ENCODE measurements around the gene RCAN2.

Gene RCAN2

DNA sequence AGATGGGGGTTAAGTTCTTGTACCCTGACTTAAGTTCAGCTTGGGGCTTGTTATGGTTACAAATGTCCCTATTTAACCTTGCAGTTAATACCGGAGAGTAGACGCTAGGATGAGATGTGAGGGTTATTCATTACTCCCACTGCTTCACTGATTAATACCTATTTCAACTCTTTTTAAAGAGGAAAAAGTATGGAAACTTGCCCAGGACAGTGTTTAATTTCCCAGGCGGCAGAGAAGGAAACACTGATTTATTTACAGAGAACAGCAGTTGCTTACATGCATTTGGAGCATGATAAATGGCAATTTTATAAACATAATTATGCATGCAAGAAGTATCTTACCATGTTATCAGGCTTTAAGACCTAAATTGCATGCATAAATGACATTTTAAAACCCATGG is 137.7 kb downstream of the RCAN2 start:
- no peak for ATAC-seq
- TF ChIP-seq BACH2 (CRISPR knock-in tag; IDR thresholded peaks at IDR 0.05; ENCODE audit: borderline replicate concordance) (no peak), TOX (CRISPR knock-in tag; IDR thresholded peaks at IDR 0.05; ENCODE audit: borderline replicate concordance) (no peak), OSR1 (CRISPR knock-in tag; IDR thresholded peaks at IDR 0.05) (no peak), PATZ1 (CRISPR knock-in tag; IDR thresholded peaks at IDR 0.05; ENCODE audit: borderline replicate concordance) (no peak), ARNTL (CRISPR knock-in tag; IDR thresholded peaks at IDR 0.05; ENCODE audit: borderline replicate concordance, low read depth) (no peak), ZNF70 (CRISPR knock-in tag; IDR thresholded peaks at IDR 0.05) (no peak), GLIS3 (CRISPR knock-in tag; IDR thresholded peaks at IDR 0.05) (no peak), ZNF8 (CRISPR knock-in tag; IDR thresholded peaks at IDR 0.05) (no peak), ZC3H10 (CRISPR knock-in tag; IDR thresholded peaks at IDR 0.05) (no peak), RARB (CRISPR knock-in tag; IDR thresholded peaks at IDR 0.05) (no peak), ZNF565 (CRISPR knock-in tag; conservative IDR thresholded peaks at IDR 0.05; ENCODE audit: low read depth) (no peak), ESRRG (CRISPR knock-in tag; IDR thresholded peaks at IDR 0.05) (no peak)
- TF ChIP-seq, protein P1, sequence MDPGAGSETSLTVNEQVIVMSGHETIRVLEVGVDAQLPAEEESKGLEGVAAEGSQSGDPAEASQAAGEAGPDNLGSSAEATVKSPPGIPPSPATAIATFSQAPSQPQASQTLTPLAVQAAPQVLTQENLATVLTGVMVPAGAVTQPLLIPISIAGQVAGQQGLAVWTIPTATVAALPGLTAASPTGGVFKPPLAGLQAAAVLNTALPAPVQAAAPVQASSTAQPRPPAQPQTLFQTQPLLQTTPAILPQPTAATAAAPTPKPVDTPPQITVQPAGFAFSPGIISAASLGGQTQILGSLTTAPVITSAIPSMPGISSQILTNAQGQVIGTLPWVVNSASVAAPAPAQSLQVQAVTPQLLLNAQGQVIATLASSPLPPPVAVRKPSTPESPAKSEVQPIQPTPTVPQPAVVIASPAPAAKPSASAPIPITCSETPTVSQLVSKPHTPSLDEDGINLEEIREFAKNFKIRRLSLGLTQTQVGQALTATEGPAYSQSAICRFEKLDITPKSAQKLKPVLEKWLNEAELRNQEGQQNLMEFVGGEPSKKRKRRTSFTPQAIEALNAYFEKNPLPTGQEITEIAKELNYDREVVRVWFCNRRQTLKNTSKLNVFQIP (CRISPR knock-in tag; IDR thresholded peaks at IDR 0.05; ENCODE audit: borderline replicate concordance, low read depth), result no peak

DNA sequence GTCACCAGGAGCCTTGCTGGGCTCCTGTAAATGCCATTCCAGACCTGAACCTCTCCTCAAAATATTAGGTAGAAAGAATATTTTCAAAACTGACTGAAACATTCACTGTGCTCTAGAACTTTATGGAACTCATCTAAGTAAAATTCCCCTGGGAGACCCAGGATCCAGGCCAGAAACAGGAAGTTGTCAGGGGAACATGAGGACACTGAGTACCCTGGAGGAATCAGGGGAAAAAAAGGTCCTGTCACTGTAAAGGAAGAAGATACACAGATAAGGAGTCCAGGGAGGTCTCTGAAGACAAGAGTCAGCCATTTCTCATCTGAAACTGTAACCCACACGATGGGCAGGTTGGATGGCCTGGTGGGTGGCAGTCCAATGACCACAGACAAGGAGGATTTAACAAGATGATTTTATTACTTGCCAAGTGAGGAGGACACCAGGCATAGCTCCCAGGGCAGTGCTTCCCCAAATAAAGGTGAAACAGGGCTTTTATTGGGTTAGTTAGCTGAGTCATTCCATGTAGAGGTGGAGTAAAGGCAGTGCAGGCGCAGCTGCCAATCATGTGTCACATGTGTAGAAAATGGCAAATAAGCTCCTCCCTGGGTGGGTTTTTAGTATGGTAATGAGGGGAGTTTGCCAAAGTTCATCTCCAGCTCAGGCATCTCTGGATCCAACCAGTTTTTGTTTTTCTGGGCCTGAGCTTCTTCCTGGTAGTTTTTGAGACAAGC is 138.5 kb downstream of the RCAN2 start:
- no peak for ATAC-seq
- TF ChIP-seq SNAI2 (CRISPR knock-in tag; IDR thresholded peaks at IDR 0.05) (no peak), ESRRG (CRISPR knock-in tag; IDR thresholded peaks at IDR 0.05) (no peak), ZNF8 (CRISPR knock-in tag; IDR thresholded peaks at IDR 0.05) (no peak)
- TF ChIP-seq, protein P2, sequence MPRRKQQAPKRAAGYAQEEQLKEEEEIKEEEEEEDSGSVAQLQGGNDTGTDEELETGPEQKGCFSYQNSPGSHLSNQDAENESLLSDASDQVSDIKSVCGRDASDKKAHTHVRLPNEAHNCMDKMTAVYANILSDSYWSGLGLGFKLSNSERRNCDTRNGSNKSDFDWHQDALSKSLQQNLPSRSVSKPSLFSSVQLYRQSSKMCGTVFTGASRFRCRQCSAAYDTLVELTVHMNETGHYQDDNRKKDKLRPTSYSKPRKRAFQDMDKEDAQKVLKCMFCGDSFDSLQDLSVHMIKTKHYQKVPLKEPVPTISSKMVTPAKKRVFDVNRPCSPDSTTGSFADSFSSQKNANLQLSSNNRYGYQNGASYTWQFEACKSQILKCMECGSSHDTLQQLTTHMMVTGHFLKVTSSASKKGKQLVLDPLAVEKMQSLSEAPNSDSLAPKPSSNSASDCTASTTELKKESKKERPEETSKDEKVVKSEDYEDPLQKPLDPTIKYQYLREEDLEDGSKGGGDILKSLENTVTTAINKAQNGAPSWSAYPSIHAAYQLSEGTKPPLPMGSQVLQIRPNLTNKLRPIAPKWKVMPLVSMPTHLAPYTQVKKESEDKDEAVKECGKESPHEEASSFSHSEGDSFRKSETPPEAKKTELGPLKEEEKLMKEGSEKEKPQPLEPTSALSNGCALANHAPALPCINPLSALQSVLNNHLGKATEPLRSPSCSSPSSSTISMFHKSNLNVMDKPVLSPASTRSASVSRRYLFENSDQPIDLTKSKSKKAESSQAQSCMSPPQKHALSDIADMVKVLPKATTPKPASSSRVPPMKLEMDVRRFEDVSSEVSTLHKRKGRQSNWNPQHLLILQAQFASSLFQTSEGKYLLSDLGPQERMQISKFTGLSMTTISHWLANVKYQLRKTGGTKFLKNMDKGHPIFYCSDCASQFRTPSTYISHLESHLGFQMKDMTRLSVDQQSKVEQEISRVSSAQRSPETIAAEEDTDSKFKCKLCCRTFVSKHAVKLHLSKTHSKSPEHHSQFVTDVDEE (CRISPR knock-in tag; IDR thresholded peaks at IDR 0.05), result no peak

- ATAC-seq, result no peak
- no peak for TF ChIP-seq ZNF70 (CRISPR knock-in tag; IDR thresholded peaks at IDR 0.05)
- TF ChIP-seq TOX (CRISPR knock-in tag; IDR thresholded peaks at IDR 0.05; ENCODE audit: borderline replicate concordance), result no peak
- no peak for TF ChIP-seq PPARA (CRISPR knock-in tag; IDR thresholded peaks at IDR 0.05; ENCODE audit: borderline replicate concordance)
- TF ChIP-seq, protein P2 (CRISPR knock-in tag; IDR thresholded peaks at IDR 0.05), result no peak
- no peak for TF ChIP-seq CSDC2 (CRISPR knock-in tag; IDR thresholded peaks at IDR 0.05)
- no peak for TF ChIP-seq ZC3H10 (CRISPR knock-in tag; IDR thresholded peaks at IDR 0.05)
- TF ChIP-seq ZNF8 (CRISPR knock-in tag; IDR thresholded peaks at IDR 0.05), result no peak
- no peak for TF ChIP-seq CREB5 (CRISPR knock-in tag; IDR thresholded peaks at IDR 0.05; ENCODE audit: low read depth)
- no peak for TF ChIP-seq TCF4 (CRISPR knock-in tag; IDR thresholded peaks at IDR 0.05; ENCODE audit: borderline replicate concordance)
- no peak for TF ChIP-seq ARNTL (CRISPR knock-in tag; IDR thresholded peaks at IDR 0.05; ENCODE audit: borderline replicate concordance, low read depth)
- no peak for TF ChIP-seq ZFP3 (CRISPR knock-in tag; IDR thresholded peaks at IDR 0.05)
- TF ChIP-seq ESRRG (CRISPR knock-in tag; IDR thresholded peaks at IDR 0.05), result no peak
- TF ChIP-seq GLIS3 (CRISPR knock-in tag; IDR thresholded peaks at IDR 0.05), result no peak
- TF ChIP-seq ISL1 (CRISPR knock-in tag; IDR thresholded peaks at IDR 0.05), result no peak
- TF ChIP-seq PATZ1 (CRISPR knock-in tag; IDR thresholded peaks at IDR 0.05; ENCODE audit: borderline replicate concordance), result no peak
- TF ChIP-seq SNAI2 (CRISPR knock-in tag; IDR thresholded peaks at IDR 0.05), result no peak
- TF ChIP-seq BACH2 (CRISPR knock-in tag; IDR thresholded peaks at IDR 0.05; ENCODE audit: borderline replicate concordance), result no peak
- TF ChIP-seq RARB (CRISPR knock-in tag; IDR thresholded peaks at IDR 0.05), result no peak
- no peak for TF ChIP-seq OSR1 (CRISPR knock-in tag; IDR thresholded peaks at IDR 0.05)
Measured at GRCh38 chr6:46350714-46351113, 140.5 kb downstream of the RCAN2 start.

All from SK-N-SH treated with all-trans-retinoic acid at 6 μM for 48 hours (cell line).